ENCODE data around the gene PYDC2.

Gene PYDC2

GRCh38 chr3:191509078-191509477, 48.1 kb downstream of the PYDC2 start:
- H3K4me1 ChIP-seq (ENCODE audit: insufficient read depth, low read length, severe bottlenecking) = no peaks in the 10 kb centered on the region
- H3K27me3 ChIP-seq (ENCODE audit: insufficient read depth, low read length) = no peaks in the 10 kb centered on the region
- no peak overlapping the region for H3K4me2 ChIP-seq (ENCODE audit: low read length)
- no peak for TF ChIP-seq CTCF (IDR thresholded peaks at IDR 0.05; ENCODE audit: low read length)
- TF ChIP-seq EZH2 (IDR thresholded peaks at IDR 0.05; ENCODE audit: borderline replicate concordance, low read length) = no peak
- no peaks in the 10 kb centered on the region for H4K20me1 ChIP-seq (ENCODE audit: insufficient read depth, low read length)
- no peaks in the 10 kb centered on the region for H3K36me3 ChIP-seq (ENCODE audit: insufficient read depth, low read length)
- no peaks in the 10 kb centered on the region for H3K79me2 ChIP-seq (ENCODE audit: insufficient read depth, low read length)
- no peaks in the 10 kb centered on the region for H3K9me3 ChIP-seq (ENCODE audit: low read length)
- no peaks in the 10 kb centered on the region for H3F3A ChIP-seq (ENCODE audit: insufficient read depth, low read length)
- H3K9ac ChIP-seq (ENCODE audit: low read length) = no peak overlapping the region
- H3K9me2 ChIP-seq (ENCODE audit: low read depth, low read length) = no peaks in the 10 kb centered on the region
- no peak overlapping the region for H2AFZ ChIP-seq (ENCODE audit: low read length)
- H3K27ac ChIP-seq (ENCODE audit: low read depth, low read length, poor library complexity, severe bottlenecking) = no peak overlapping the region
- no peak overlapping the region for H3K4me3 ChIP-seq (ENCODE audit: low read depth, low read length, poor library complexity, severe bottlenecking)

All from OCI-LY1 (cell line).